Left ventricle myocardium superior (tissue), 1 donor: ENCODE data around the gene TMEM234. TPM values are rescaled to one million over a fixed set of nuclear protein-coding genes. Genes with fewer than 3 reads are reported as not detected.
A peak's percentile ranks its signal among the peaks of the same experiment; 100 is the strongest.

Experiments used
- ATAC-seq: fragments of 200-7000 bp; cut with Tn5 transposase; one replicate; pipeline ENCODE4 v1.9.1; 2020; ENCODE audit warnings: mild to moderate bottlenecking, moderate library complexity
- DNase-seq: peaks from one replicate; pipeline ENCODE4 v3.0.0-alpha.2; 2020
- intact Hi-C: fragments of 100-400 bp; cut with micrococcal nuclease; formaldehyde crosslinking; loops from one replicate; pipeline ENCODE4 v1.11.0; 2022
- total RNA-seq: library from RNA; stranded (reverse); fragmentation: NEBNext Ultra II Directional; extraction: Animal tissue kit (Norgen Biotek cat#: 25700); gene quantifications from one replicate; pipeline ENCODE4 v1.2.1, GENCODE V29; 2021
- donor health status: DM: no; HTN: yes; CAD: no; lungs with severe emphysema.

TMEM234 gene
- total RNA-seq, 1 donor from 2014 or later = 7.4 TPM

DNA sequence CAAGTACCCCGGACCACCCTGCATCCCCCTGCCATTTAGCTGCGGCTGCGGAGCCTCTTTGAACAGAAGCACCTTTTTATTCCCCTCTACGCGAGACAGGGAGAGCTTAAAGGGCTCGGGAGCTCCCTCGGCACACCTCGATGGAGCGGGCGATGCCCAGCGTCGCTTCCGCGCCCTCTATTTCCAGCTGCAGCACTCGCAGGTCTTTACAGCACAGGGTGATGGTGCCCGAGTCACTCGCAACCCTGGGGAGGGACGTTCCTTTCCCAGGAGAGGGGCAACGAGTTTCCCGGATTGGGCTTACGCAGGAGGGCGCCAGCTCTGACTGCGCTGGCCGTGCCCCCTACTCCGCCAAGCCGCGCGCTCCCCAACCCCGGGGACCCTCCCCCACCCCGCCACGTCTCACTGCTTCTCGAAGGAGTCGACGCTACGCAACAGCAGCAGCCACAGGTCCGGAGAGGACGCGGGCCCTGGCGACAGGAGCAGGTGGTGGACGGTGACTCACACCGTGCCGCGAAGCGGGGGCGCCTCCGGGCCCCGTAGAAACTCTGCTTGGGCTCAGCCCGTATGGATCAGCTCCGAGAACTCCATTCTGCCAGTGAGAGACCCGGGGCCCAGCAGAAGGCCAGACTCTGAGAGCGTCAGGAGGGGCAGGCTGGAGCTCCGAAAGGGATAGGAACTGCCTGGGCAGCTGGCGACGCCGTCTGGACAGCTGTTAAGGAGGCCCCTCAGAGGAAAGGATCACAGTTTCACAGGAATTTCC lies 19.0 kb upstream of the TMEM234 start:
- intact Hi-C loops = no loop called here
- ATAC-seq = peak; percentile 78
- peak; percentile 77 for DNase-seq

DNA sequence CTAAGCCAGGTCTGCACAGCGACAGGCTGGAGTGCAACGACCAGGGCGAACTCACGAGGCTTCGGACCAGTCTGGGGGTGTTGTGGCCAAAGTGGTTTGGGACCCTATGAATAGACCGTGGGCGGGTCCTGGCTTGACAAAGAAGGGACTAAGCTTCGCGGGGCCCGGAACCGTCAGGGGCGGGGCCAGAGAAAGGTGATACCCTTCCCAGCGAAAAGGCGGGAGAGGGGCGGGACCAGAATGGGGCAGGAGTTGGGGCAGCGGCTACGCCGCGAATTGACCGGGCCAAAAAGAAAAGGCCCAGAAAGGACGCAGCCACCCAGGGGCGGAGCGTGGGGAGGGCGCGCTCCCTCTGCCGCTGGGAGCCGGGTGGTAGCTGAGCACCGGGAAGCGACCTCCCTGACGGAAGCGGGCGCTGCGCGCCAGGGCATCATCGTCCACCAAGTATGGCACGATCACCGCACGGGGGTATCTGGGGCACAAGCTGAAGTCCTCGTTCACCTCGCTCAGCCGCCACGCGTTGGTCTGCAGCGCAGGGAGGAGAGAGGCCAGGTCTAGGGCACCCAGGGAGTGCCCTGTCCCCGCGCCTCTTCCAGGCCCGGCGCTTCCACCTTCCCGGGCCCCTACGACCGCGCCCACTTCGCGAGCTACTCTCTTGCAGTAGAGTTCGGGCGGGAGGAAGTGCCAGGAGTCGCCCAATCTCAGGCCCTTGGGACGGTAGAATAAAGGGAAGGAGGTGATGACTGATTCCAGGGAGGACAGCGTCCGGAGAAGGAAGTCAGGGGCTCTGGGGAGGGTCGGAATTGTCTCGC lies 18.2 kb upstream of the TMEM234 start:
- peak; percentile 88 for ATAC-seq
- intact Hi-C loops = no loop called here
- peak; percentile 83 for DNase-seq

DNA sequence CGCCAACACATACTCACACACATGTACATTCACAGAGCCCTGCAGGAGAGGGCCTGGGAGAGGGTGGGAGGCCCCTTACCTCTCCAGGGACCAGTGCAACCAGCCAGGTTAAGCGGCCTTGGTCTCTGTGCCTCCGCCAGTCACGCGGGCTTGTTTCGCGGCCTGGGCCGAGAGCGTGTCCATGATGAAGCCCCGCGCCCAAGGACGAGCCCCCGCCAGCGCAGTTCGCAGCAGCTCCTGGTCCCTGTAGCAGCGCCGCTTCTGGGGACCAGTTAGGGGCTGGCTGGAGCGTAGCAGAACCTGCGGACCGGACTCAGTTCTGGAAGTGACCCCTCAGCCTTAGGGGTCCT lies 17.6 kb upstream of the TMEM234 start:
- ATAC-seq (no peak), DNase-seq (peak; percentile 41)
- intact Hi-C loops = no loop called here

DNA sequence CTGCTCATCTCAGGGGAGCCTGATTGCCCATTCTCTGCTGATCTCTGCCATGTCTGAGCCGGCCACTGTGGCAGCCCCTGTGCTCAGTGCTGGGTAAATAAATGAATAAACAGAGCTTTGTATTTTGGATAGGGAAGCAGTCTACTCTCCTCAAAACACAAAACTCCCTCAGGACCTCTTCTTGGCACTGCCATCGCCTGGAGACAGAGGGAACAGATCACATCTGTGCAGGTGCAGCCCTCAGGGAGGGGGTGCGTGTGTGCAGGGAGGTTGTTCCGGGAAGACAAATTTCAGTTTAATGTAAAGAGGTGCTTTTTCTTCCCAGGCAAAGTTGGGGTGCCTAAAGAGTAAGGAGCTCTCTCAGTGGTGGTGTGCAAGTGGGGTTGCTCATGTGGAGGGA lies 17.2 kb upstream of the TMEM234 start:
- no peak for DNase-seq
- ATAC-seq = no peak
- intact Hi-C loops = no loop called here

DNA sequence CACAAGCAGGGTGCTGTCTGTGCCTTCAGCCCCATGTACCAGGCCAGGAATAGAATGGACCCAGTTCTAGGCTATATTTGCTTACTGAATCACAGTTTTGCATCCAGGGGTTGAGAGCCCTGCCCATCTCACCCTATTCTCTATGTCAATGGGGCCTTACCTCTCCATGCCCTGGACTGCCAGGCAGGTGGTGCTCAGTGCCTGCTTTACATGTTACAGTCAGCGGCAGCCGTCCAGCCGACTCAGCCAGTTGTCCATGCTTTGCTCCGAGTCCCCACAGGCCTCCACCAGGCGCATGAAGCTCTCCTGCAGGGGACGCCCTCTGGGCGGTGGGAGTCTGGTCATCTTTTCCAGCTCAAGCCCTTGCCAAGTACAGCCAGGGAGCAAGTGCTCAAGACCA lies 12.6 kb upstream of the TMEM234 start:
- no peak for DNase-seq
- intact Hi-C loops = no loop called here
- ATAC-seq = no peak

DNA sequence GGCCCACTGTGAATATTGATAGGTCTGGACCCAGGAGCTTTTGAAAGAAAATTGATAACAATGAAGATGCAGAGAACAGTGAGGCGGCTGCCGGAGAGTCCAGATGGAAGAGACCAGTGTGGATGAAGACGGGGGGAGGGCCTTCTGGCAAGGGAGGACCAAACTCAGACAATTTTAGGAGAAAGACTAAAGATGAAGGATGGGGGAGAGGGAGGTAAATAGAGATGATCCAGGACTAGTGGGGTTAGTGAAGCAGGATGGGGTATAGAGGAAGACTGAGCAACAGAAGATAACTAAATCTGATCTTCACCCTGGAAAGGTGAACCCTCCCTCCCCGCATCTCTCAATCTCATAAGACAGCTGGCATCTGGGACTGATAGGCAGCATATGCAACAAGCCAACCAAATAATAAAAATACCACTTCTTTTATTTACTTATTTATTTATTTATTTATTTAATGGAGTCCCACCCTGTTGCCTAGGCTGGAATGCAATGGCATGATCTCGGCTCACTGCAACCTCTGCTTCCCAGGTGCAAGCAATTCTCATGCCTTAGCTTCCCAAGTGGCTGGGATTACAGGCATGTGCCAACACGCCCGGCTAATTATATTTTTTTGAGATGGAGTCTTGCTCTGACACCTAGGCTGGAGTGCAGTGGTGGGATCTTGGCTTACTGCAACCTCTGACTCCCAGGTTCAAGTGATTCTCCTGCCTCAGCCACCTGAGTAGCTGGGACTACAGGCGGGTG lies 10.6 kb upstream of the TMEM234 start:
- intact Hi-C loops = no loop called here
- no peak for DNase-seq
- ATAC-seq = no peak

DNA sequence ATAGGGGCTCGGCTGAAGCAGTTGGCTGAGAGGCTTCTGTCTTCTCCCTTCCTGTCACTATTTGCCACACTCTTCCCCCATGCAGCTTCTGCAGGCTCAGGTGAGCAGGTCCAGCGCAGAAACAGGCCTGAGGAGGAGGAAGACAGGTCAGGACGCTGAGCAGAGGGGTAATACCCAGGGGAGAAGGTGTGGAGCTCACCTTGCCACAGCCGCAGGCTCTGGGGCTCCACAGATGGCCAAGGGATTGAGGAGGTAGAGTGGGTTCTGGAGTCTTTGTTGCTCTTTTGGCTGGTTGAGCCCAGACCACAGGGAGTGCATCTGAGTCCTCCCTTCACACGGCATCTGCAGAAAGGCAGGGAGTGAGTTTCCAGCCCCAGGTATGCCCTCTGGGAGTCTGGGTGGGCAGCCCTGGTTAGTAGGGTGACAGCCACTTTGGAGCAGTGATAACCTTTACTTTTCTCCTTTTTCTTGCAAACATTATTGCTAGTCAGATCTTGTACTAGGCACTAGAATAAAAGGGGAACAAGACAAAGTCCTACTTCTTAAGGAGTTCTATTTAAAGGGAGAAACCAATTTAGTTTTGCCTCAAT lies 9.8 kb upstream of the TMEM234 start:
- DNase-seq (no peak), ATAC-seq (no peak)
- intact Hi-C loops = no loop called here

DNA sequence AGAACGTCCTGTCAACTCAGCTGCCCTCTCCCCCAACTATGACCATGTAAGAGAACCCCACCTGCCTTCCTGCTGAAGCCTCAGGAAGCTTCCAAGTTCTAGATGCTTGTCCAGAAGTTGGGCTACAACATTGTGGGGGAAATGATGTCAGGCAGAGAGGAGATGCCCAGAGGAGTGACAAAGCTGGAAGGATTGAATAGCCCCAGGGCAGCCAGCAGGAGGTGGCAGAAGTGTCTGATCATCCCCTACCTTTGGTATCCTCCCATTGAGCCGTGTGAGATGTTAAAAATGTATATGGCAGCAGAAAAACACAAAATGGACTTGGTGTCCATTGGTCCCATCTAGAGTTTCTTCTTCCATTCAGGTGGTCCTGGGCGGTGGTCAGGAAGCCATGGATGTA lies 6.6 kb upstream of the TMEM234 start:
- DNase-seq = no peak
- ATAC-seq = no peak
- intact Hi-C loops = no loop called here

DNA sequence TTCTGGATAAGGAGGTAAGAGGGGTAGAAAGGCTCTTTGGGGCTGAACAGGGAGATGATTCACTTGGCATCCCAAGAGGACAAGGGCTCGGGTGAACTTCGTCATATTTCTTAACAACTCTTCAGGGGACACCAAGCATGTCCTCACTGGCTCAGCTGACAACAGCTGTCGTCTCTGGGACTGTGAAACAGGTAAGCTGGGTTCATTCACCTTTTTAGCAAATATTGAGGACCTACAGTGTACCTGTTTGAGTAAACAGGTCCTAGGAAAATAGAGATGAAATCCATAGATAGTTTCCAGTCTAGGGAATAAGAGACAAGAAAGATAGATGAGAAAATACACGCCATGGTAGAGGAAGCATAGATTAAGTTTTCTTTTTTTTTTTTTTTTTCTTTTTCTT lies 2.1 kb upstream of the TMEM234 start:
- intact Hi-C loops = no loop called here
- ATAC-seq (no peak), DNase-seq (no peak)

DNA sequence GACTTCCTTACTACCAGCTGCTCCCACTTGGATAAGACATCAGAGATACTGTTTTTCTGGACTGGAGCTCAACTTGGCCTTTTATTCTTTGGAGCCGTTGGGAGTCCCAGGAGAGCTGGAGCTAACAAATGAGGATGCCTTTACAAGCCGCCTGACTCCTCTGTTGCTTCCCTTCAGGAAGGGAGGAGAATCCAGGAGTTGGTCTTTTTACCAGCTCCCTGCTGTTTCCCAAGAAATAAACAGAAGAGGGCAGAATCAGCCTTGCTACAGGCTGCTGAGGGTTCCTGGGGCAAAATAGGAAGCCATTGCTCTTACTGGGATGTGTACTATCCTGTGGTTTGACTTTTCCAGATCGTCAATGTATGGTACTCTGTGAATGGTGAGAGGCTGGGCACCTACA lies 1.5 kb upstream of the TMEM234 start:
- intact Hi-C loops = no loop called here
- no peak for DNase-seq

DNA sequence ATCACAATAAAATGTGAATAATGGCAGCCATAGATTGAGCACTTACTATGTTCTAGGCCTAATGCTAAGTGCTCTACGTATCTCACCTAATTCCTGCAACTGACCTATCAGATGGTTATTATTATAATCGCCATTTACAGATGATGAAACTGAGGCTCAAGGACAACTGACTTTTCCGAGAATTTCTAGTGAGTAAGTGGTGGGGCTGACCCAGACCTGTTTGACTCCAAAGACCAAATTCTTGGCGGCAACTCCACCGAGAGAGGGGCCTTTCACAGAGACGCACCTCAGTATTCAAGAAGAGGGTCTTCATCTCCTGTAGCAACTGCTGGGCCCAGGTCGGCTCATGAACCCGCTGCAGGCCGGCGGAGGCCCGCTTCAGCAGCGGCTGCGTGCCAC lies 573 bp downstream of the TMEM234 start:
- DNase-seq = no peak
- intact Hi-C loops = no loop called here
- no peak for ATAC-seq

More for the DNA sequence above, 1.5 kb upstream of the TMEM234 start:
- no peak for ATAC-seq

DNA sequence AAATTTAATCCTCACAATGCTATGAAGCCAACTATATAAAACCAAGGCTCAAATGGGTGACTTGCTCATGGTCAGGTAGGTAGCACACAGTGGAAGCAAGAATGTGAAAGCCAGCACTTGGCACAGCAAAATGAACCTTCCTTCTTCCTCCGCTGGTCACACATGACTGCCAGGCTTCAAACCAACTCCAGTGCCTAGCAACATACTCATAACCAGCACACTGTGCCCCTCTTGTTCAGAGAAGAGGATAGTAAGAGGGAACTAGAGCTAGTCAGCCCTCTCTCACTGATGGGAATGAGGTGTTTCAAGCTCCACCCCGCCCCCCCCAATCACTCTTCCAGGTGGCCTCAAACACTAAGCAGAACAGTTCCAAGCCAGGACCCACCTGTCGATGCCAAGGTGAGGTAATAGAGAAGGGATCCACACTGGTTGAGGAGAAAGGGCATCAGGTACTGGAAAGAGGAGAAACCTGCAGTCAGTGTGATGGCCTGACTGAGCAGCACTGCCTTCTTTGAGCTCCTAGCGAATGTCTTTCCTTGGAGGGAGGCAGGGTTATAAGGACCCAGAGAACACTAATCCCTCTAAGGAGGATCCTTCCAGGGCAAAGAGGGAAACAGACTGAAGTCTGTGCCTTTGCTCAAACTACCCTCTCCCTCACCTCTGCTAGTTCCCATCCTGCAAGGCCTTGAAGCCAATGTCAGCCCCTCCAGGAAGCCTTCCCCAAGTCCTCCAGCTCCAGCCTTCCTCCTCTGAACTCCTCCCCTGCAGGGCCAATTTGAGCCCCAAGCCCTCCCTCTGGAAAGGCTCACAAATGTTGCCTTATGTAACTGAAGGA lies 1.2 kb downstream of the TMEM234 start:
- ATAC-seq (no peak), DNase-seq (no peak)
- intact Hi-C loops = no loop called here

DNA sequence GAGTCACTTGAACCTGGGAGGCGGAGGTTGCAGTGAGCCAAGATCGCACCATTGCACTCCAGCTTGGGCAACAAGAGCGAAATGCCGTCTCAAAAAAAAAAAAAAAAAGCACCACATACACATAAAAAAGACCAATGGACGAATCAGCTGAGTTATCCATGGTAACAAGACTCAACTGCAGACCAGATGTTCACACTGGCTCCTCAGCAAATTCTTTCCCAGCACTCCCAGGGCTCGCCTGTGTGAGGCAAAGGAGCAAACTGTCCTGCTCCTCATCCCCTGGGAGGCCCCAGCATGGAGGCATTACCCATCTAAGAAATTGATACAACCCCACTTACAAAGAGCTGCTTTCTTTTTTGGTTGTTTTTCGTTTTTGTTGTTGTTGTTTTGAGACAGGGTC lies 3.1 kb downstream of the TMEM234 start:
- intact Hi-C loops = no loop called here
- DNase-seq = no peak
- no peak for ATAC-seq

DNA sequence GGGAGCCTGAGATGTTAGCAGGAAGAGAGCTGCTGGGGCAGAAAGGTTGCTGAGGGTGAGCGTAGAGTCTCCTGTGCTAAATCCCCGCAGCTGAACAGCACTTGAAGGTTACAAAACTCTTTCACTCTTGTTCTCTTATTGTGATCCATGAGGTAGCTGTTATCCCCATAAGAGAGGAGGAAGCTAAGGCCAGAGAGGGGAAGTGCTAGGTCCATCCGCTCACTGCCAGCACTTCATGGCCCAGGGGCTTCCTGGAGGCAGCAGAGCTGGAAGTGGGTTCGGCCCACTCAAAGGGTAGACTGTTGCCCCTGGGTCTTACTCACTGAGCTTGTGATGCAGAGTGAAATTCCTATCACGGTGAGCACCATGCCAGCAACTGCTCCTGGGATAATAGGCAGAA lies 5.6 kb downstream of the TMEM234 start:
- intact Hi-C loops = no loop called here
- ATAC-seq (no peak), DNase-seq (no peak)

DNA sequence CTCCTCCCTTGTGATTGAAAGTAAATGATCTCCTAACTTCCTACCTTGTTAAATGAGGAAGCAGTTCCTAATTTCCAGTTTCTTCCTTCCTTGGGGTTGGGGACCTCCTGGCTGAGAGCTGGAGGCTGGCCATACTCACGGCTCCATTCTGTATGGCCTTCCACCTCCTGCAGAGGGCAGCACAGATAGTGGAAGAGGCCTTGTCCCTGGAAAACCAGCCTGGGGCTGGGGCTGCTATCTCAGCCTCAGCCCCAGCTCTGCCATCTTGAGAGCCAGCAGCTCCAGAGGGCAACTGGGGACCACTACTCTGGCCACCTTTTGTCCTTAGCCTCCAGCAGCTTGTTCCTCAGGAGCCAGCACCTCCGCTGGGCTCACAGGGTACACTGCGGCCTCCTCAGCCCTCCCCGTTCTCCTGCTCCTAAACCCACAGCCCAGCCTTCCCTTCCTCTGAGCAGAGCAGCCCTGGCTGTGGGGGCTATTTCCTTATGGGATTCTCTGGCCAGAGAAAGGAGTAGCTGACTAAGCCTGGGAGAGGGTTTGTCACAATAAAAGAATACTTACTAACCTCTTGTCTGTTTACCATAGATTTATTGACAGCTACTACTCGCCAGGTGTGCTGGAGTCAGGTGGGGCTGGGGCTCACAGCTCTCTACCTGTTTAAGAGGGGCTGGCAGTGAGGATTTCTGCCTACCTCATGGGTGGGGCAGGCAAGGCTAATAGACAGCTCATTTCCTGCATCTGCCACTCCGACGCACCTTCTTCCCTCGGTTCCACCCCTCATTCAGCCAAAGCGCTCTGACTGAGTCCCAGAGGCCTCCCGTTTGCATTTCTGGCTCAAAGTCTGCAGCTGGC lies 6.3 kb downstream of the TMEM234 start:
- DNase-seq (peak; percentile 61), ATAC-seq (peak; percentile 75)
- intact Hi-C loops = no loop called here

DNA sequence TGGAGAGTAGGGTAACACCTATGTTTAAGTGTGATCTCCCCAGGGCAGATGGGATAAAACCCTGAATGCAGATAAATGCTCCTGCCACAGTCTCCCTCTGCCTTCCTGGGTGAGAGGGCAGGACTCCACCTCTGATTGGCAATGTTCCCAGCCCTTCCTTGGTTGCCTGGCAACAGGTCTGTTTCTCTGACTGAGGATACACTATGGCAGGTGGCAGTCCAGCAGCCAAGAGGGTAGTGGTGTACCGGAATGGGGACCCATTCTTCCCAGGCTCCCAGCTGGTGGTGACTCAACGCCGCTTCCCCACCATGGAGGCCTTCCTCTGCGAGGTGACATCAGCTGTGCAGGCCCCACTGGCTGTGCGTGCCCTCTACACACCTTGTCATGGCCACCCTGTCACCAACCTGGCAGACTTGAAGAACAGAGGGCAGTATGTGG lies 13.2 kb downstream of the TMEM234 start, which contains the start of gene DCDC2B:
DCDC2B (plus strand) TSS at position 199 of the 438 bp plus-strand sequence; CDS start at position 204, 5 bp downstream.
- peak; percentile 44 for DNase-seq
- ATAC-seq = peak; percentile 14
- intact Hi-C loops = no loop called here

DNA sequence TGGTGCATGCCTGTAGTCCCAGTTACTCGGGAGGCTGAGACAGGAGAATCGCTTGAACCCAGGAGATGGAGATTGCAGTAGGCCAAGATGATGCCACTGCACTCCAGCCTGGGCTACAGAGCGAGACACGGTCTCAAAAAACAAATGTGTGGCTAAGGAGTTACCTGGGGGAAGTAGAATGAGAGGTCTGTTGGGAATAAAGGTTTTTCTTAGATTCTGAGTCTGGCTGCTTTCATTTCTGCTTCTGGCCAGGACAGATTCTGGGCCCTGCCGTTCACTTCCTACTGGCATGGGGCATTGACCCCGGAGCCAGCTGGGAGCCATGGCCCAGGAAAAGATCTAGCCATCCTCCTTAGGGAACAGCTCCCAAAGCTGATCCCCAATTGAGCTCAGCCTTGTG lies 13.7 kb downstream of the TMEM234 start:
- ATAC-seq (no peak), DNase-seq (no peak)
- intact Hi-C loops = no loop called here
